ENCODE results near the gene AMDHD1.
"Not testable (repeated sequence)": the region's sequence is repeated elsewhere in the genome, so short reads cannot be mapped to it uniquely, and the experiment has no call there.

AMDHD1 gene

GRCh38 chr12:95949477-95950206 is 6.5 kb downstream of the AMDHD1 start:
- no peak for TF ChIP-seq POLR2A (IDR thresholded peaks at IDR 0.05; ENCODE audit: low read depth, low read length)
- no peak for FAIRE-seq
- no peak for DNase-seq (ENCODE audit: insufficient read length, low spot score)

- no peak for FAIRE-seq
- TF ChIP-seq POLR2A (IDR thresholded peaks at IDR 0.05; ENCODE audit: low read depth, low read length): no peak
- no peak for DNase-seq (ENCODE audit: insufficient read length, low spot score)
These were observed 8.4 kb downstream of the AMDHD1 start for GRCh38 chr12:95951515-95951914.

GRCh38 chr12:95953000-95953399 is 9.9 kb downstream of the AMDHD1 start:
- no peak for TF ChIP-seq POLR2A (IDR thresholded peaks at IDR 0.05; ENCODE audit: low read depth, low read length)
- FAIRE-seq (no peak), DNase-seq (ENCODE audit: insufficient read length, low spot score) (no peak)

- DNase-seq (ENCODE audit: insufficient read length, low spot score) (no peak), FAIRE-seq (no peak)
- no peak for TF ChIP-seq POLR2A (IDR thresholded peaks at IDR 0.05; ENCODE audit: low read depth, low read length)
These were observed 12.5 kb downstream of the AMDHD1 start for GRCh38 chr12:95955549-95956159.

GRCh38 chr12:95956557-95957145 is 13.5 kb downstream of the AMDHD1 start:
- TF ChIP-seq POLR2A (IDR thresholded peaks at IDR 0.05; ENCODE audit: low read depth, low read length): no peak
- FAIRE-seq (no peak), DNase-seq (ENCODE audit: insufficient read length, low spot score) (no peak)

- FAIRE-seq: no peak
- no peak for TF ChIP-seq POLR2A (IDR thresholded peaks at IDR 0.05; ENCODE audit: low read depth, low read length)
- no peak for DNase-seq (ENCODE audit: insufficient read length, low spot score)
These were observed 16.0 kb downstream of the AMDHD1 start for GRCh38 chr12:95959107-95959506.

- no peak for TF ChIP-seq POLR2A (IDR thresholded peaks at IDR 0.05; ENCODE audit: low read depth, low read length)
These were observed 17.1 kb downstream of the AMDHD1 start for GRCh38 chr12:95960241-95960640.

GRCh38 chr12:95962222-95962621 is 19.1 kb downstream of the AMDHD1 start:
- DNase-seq (ENCODE audit: insufficient read length, low spot score) (no peak), FAIRE-seq (no peak)
- TF ChIP-seq POLR2A (IDR thresholded peaks at IDR 0.05; ENCODE audit: low read depth, low read length): no peak

More at GRCh38 chr12:95960241-95960640, 17.1 kb downstream of the AMDHD1 start:
- no peak for DNase-seq (ENCODE audit: insufficient read length, low spot score)
- FAIRE-seq: no peak

- DNase-seq (ENCODE audit: insufficient read length, low spot score): no peak
- no peak for FAIRE-seq
- TF ChIP-seq POLR2A (IDR thresholded peaks at IDR 0.05; ENCODE audit: low read depth, low read length): no peak
These were observed 20.0 kb downstream of the AMDHD1 start for GRCh38 chr12:95963096-95963495.

- no peak for TF ChIP-seq POLR2A (IDR thresholded peaks at IDR 0.05; ENCODE audit: low read depth, low read length)
- DNase-seq (ENCODE audit: insufficient read length, low spot score) (no peak), FAIRE-seq (no peak)
These were observed 23.2 kb downstream of the AMDHD1 start for GRCh38 chr12:95966287-95966870.

GRCh38 chr12:95967301-95967700 is 24.2 kb downstream of the AMDHD1 start:
- no peak for DNase-seq (ENCODE audit: insufficient read length, low spot score)
- no peak for TF ChIP-seq POLR2A (IDR thresholded peaks at IDR 0.05; ENCODE audit: low read depth, low read length)
- no peak for FAIRE-seq

- DNase-seq (ENCODE audit: insufficient read length, low spot score): not testable (repeated sequence)
These were observed 26.0 kb downstream of the AMDHD1 start for GRCh38 chr12:95969116-95969515.

GRCh38 chr12:95970905-95971304 is 27.8 kb downstream of the AMDHD1 start:
- no peak for TF ChIP-seq POLR2A (IDR thresholded peaks at IDR 0.05; ENCODE audit: low read depth, low read length)
- FAIRE-seq (no peak), DNase-seq (ENCODE audit: insufficient read length, low spot score) (no peak)

More at GRCh38 chr12:95969116-95969515, 26.0 kb downstream of the AMDHD1 start:
- FAIRE-seq: not testable (repeated sequence)

GRCh38 chr12:95972832-95973456 is 29.8 kb downstream of the AMDHD1 start:
- no peak for TF ChIP-seq POLR2A (IDR thresholded peaks at IDR 0.05; ENCODE audit: low read depth, low read length)
- no peak for DNase-seq (ENCODE audit: insufficient read length, low spot score)
- no peak for FAIRE-seq
